Measurements from ENCODE around the gene DENND5A.
A peak's percentile ranks its signal among the peaks of the same experiment; 100 is the strongest.
"Not testable (repeated sequence)": the region's sequence is repeated elsewhere in the genome, so short reads cannot be mapped to it uniquely, and the experiment has no call there.

The DENND5A gene

DNA sequence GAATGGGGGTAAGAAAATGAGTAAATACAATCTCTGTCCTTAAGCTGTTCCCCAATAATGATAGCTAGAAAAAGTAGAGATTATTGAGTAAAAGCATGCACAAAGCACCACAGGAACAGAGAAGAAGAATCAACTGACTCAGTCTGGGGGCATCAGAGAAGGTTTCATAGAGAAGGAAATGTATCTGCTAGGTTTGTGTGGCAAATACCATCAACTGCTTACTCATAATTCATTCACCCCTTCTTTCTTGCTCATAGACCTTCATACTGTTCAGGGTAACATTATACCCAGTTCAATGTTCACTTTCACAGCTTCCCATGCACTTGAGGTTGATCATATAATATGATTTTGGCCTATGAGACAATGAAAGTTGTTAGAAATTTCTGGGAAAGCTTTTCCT lies 88.6 kb downstream of the DENND5A start:
- no peak for DNase-seq (ENCODE audit: low read depth)

DNA sequence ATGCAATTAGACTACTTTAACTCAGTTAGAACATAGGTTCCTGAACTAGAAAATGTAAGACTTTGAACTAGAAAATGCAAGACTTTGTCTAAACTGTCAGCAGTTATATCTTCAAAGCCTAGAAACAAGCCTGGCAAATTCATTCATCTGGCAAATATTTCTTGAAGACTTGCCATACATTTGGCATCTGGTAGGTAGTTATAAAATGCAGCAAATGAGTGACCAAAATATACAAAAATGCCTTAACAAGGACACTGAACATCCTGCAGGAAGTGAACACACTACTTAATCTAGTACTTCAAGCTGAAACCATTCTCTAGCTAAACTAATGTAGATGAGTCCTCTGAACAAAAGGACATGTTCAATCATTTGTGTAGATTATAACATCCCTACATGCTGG lies 89.0 kb downstream of the DENND5A start:
- DNase-seq (ENCODE audit: low read depth): no peak

GRCh38 chr11:9172389-9172788 lies 92.8 kb downstream of the DENND5A start:
- DNase-seq (ENCODE audit: low read depth): no peak

DNA sequence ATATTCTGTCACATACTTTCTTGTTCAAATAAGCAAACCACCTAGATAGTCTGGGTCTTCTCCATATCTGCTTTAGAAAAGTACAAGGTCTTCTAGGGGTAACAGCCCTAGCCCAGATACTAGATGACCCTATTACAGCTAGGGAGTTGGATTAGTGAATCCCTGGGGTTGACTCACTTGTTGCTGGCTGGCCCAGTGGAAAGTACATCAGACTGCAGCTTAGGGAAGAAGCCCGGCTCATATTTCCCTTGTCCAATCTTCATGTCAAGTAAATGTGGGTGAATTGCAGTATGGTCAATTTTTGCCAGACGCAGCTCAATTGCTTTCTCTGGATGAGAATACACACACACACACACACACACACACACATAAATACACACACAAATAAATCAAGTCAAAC lies 94.7 kb downstream of the DENND5A start:
- no peak for DNase-seq (ENCODE audit: low read depth)

- DNase-seq (ENCODE audit: low read depth): no peak
Measured at GRCh38 chr11:9169595-9170295, 95.4 kb downstream of the DENND5A start.

DNA sequence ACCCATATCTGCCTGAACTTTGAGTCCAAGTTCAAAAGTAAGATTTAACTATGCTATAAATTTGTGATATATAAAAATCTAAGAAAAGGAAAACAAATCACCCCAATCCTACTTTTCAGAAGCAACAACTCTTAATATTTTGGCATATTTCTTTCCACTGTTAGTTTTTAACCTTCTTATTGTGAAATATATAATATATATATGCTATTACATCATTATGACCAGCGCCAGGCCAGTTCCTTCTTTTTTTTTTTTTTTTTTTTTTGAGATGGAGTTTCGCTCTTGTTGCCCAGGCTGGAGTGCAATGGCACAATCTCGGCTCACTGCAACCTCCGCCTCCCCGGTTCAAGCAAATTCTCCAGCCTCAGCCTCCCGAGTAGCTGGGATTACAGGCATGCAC lies 103.2 kb downstream of the DENND5A start:
- DNase-seq (ENCODE audit: low read depth): not testable (repeated sequence)

- DNase-seq (ENCODE audit: low read depth): no peak
Measured at GRCh38 chr11:9160166-9160565, 105.0 kb downstream of the DENND5A start.

- peak; percentile 19 for DNase-seq (ENCODE audit: low read depth)
Measured at GRCh38 chr11:9158898-9159391, 106.2 kb downstream of the DENND5A start.

GRCh38 chr11:9155930-9156329 lies 109.2 kb downstream of the DENND5A start:
- no peak for DNase-seq (ENCODE audit: low read depth)

GRCh38 chr11:9153651-9154050 lies 111.5 kb downstream of the DENND5A start:
- no peak for DNase-seq (ENCODE audit: low read depth)

DNA sequence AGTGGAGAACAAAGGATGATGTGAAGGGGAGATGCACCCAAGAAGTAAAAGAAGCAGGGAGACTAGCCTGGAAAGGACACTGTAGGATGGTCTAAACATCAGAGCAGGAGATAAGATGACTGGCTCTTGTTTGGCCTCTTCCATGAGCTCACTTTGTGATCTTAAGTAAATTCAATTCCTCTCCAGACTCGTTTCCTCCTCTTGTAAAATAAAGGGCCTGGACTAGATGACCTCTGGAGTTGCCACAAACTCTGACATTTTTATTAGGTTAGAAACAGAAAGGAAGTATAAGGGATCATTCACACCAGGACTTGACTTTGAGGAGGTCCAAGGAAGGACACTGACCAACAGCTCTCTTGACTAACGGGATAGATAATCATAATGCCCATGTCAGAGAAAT lies 113.5 kb downstream of the DENND5A start:
- DNase-seq (ENCODE audit: low read depth): no peak

DNA sequence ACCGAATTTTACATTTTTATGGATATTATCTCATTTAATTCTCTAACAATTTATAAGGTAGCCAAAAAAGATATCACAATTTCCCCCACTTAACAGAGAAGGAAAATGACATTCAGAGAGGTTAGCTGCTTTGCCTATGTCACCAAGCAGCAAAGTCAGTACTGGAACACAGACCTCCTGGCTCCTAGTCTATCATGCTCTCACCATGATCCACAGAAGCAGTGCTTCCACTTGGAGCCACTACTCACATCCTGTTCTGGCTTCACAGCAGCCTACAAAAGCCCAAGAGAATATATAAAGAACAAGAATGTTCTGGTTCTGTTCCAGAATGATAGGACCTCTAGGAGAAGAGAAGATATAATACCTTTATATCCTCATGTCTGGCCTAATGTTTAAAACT lies 114.2 kb downstream of the DENND5A start:
- no peak for DNase-seq (ENCODE audit: low read depth)

GRCh38 chr11:9150501-9150900 lies 114.6 kb downstream of the DENND5A start:
- DNase-seq (ENCODE audit: low read depth): peak; percentile 24

GRCh38 chr11:9148727-9149126 lies 116.4 kb downstream of the DENND5A start:
- DNase-seq (ENCODE audit: low read depth): no peak

DNA sequence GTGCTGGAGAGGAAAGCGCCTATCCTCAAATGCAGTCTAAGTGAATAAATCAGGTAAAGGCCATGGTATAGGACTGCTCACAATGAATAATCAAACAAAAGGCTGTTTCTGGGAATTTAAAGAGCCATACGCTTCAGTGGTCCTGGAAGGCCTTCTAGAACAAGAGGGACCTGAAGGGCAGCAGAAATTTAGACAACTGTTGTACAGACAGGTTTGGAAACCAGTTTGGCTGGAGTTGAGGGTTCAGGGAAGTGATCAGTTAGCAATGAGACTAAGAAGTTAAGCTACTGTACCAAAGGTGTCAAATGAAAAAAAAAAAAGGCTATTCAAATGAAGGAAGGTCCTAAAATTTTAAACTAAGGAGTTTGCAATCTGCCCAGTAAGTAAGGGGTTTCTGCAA lies 117.1 kb downstream of the DENND5A start:
- DNase-seq (ENCODE audit: low read depth): no peak

- no peak for DNase-seq (ENCODE audit: low read depth)
Measured at GRCh38 chr11:9146477-9146876, 118.7 kb downstream of the DENND5A start.

DNA sequence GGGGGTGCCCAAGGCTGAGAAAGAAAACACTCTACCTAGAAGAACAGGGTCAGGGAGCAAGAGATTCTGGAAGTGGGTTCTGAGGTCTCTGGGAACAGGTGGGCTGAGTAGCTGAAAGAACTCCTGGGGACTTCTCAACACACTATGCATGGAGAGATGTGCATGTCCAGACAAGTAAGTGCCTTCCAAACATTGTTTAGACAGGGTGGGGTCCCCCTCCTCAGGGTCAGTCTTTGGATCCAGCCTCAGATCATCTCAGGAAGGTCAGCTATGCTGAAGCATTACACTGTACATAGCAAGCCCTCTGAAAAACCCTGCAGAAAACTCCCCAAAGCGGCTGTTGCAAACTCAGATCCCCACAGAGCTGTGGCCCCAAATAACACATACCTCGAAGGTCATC lies 119.9 kb downstream of the DENND5A start:
- DNase-seq (ENCODE audit: low read depth): no peak

GRCh38 chr11:9144828-9145227 lies 120.3 kb downstream of the DENND5A start:
- no peak for DNase-seq (ENCODE audit: low read depth)

DNA sequence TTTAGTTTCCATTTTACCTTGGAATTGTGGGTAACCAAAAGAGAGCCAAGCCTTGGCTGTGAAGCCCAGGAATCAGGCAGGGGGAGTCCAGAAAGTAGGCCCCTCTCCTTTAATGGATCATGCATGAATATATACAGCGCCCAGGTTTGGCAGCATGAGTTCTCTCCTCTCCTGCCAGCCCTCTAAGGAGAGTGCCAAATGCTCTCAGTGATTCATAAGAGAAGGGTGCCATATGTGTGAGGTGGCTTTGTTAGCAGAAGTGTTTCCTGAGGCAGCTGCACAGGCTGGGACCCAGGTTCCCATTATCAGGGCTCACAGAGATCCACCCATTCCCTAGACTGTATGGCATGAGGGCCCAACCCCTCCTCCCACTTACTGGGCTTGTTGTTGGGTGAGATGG lies 121.4 kb downstream of the DENND5A start:
- no peak for DNase-seq (ENCODE audit: low read depth)

- no peak for DNase-seq (ENCODE audit: low read depth)
Measured at GRCh38 chr11:9142732-9143131, 122.4 kb downstream of the DENND5A start.

- no peak for DNase-seq (ENCODE audit: low read depth)
Measured at GRCh38 chr11:9141186-9141585, 124.0 kb downstream of the DENND5A start.

DNA sequence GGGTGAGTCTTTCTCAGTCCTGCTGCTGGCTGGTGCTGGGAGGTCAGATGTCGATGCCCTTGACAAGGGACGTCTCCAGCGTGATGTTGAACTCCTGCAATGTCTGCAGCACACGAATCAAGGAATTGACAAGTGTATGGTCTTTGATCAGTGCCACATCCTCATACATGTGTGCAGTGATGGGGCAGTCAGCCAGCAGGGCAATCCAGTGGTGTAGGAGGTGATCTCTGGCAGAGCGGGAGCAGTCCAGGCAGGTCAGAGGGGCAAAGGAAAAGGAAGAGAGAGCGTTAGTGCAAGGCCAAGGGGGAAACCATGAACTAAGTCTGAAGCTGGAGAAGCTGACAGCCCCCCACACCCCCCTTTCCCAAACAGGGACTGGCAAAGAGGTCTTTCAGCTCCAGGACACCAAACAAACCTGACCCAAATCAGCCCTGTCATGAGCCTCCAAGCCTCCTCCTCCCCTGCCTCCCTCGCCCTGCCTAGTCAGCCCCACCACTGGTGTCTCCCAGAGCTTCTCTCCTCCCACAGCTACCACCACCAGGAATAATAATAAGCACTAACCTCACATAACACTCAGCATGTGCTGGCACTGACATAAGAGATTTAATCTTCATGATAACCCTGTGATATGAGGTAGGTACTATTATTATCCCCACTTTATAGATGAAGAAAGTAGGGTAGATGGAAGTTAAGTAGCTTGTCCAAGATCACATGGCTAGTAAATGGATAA lies 125.4 kb downstream of the DENND5A start:
- no peak for DNase-seq (ENCODE audit: low read depth)
